ENCODE results near the gene C1orf21.

The C1orf21 gene

GRCh38 chr1:184624626-184625025 is 237.8 kb downstream of the C1orf21 start:
- H3K27ac ChIP-seq (ENCODE audit: low read depth in 2 of 2, low read length in 2 of 2) = no peak overlapping the region
- no peak overlapping the region for H3K9ac ChIP-seq (ENCODE audit: low read depth in 1 of 2, low read length in 2 of 2)
- no peak overlapping the region for H3K4me3 ChIP-seq (ENCODE audit: low read length in 2 of 2)
- peaks cover 0 to 3% of the 10 kb centered on the region in 2 donors for H3K36me3 ChIP-seq (ENCODE audit: control insufficient read depth in 2 of 2, insufficient read depth in 2 of 2, low read length in 2 of 2)
- no peaks in the 10 kb centered on the region for H3K27me3 ChIP-seq (ENCODE audit: control insufficient read depth in 2 of 2, insufficient read depth in 2 of 2, low read length in 2 of 2)
- peaks cover 6 to 32% of the 10 kb centered on the region in 2 donors for H3K4me1 ChIP-seq (ENCODE audit: control insufficient read depth in 2 of 2, insufficient read depth in 2 of 2, low read length in 2 of 2)
- no peaks in the 10 kb centered on the region for H3K9me3 ChIP-seq (ENCODE audit: control insufficient read depth in 2 of 2, low read length in 2 of 2)

- Histone ChIP-seq H3K9me3 (ENCODE audit: control insufficient read depth in 2 of 2, low read length in 2 of 2) (no peaks in the 10 kb centered on the region), H3K27ac (ENCODE audit: low read depth in 2 of 2, low read length in 2 of 2) (no peak overlapping the region), H3K4me1 (ENCODE audit: control insufficient read depth in 2 of 2, insufficient read depth in 2 of 2, low read length in 2 of 2) (peaks cover 6 to 32% of the 10 kb centered on the region in 2 donors), H3K36me3 (ENCODE audit: control insufficient read depth in 2 of 2, insufficient read depth in 2 of 2, low read length in 2 of 2) (peaks cover 0 to 3% of the 10 kb centered on the region in 2 donors), H3K27me3 (ENCODE audit: control insufficient read depth in 2 of 2, insufficient read depth in 2 of 2, low read length in 2 of 2) (no peaks in the 10 kb centered on the region), H3K4me3 (ENCODE audit: low read length in 2 of 2) (no peak overlapping the region), H3K9ac (ENCODE audit: low read depth in 1 of 2, low read length in 2 of 2) (no peak overlapping the region)
These were observed 238.4 kb downstream of the C1orf21 start for GRCh38 chr1:184625271-184625670.

GRCh38 chr1:184626076-184627006 is 239.5 kb downstream of the C1orf21 start:
- H3K4me3 ChIP-seq (ENCODE audit: low read length in 2 of 2) = no peak overlapping the region
- H3K9ac ChIP-seq (ENCODE audit: low read depth in 1 of 2, low read length in 2 of 2) = peak overlapping the region in 1 of 2 donors; percentile 6
- H3K4me1 ChIP-seq (ENCODE audit: control insufficient read depth in 2 of 2, insufficient read depth in 2 of 2, low read length in 2 of 2) = peaks cover 6 to 32% of the 10 kb centered on the region in 2 donors
- no peaks in the 10 kb centered on the region for H3K27me3 ChIP-seq (ENCODE audit: control insufficient read depth in 2 of 2, insufficient read depth in 2 of 2, low read length in 2 of 2)
- H3K36me3 ChIP-seq (ENCODE audit: control insufficient read depth in 2 of 2, insufficient read depth in 2 of 2, low read length in 2 of 2) = peaks cover 0 to 3% of the 10 kb centered on the region in 2 donors
- no peaks in the 10 kb centered on the region for H3K9me3 ChIP-seq (ENCODE audit: control insufficient read depth in 2 of 2, low read length in 2 of 2)
- peak overlapping the region; percentile 6 to 16 for H3K27ac ChIP-seq (ENCODE audit: low read depth in 2 of 2, low read length in 2 of 2)

GRCh38 chr1:184627007-184627341 is 240.1 kb downstream of the C1orf21 start:
- H3K36me3 ChIP-seq (ENCODE audit: control insufficient read depth in 2 of 2, insufficient read depth in 2 of 2, low read length in 2 of 2) = peaks cover 0 to 3% of the 10 kb centered on the region in 2 donors
- no peak overlapping the region for H3K4me3 ChIP-seq (ENCODE audit: low read length in 2 of 2)
- H3K27ac ChIP-seq (ENCODE audit: low read depth in 2 of 2, low read length in 2 of 2) = peak overlapping the region in 1 of 2 donors; percentile 16
- no peaks in the 10 kb centered on the region for H3K9me3 ChIP-seq (ENCODE audit: control insufficient read depth in 2 of 2, low read length in 2 of 2)
- H3K9ac ChIP-seq (ENCODE audit: low read depth in 1 of 2, low read length in 2 of 2) = no peak overlapping the region
- peaks cover 6 to 28% of the 10 kb centered on the region in 2 donors for H3K4me1 ChIP-seq (ENCODE audit: control insufficient read depth in 2 of 2, insufficient read depth in 2 of 2, low read length in 2 of 2)
- H3K27me3 ChIP-seq (ENCODE audit: control insufficient read depth in 2 of 2, insufficient read depth in 2 of 2, low read length in 2 of 2) = no peaks in the 10 kb centered on the region

- Histone ChIP-seq H3K9ac (ENCODE audit: low read depth in 1 of 2, low read length in 2 of 2) (no peak overlapping the region), H3K9me3 (ENCODE audit: control insufficient read depth in 2 of 2, low read length in 2 of 2) (no peaks in the 10 kb centered on the region), H3K27me3 (ENCODE audit: control insufficient read depth in 2 of 2, insufficient read depth in 2 of 2, low read length in 2 of 2) (no peaks in the 10 kb centered on the region), H3K36me3 (ENCODE audit: control insufficient read depth in 2 of 2, insufficient read depth in 2 of 2, low read length in 2 of 2) (peaks cover 0 to 3% of the 10 kb centered on the region in 2 donors), H3K4me1 (ENCODE audit: control insufficient read depth in 2 of 2, insufficient read depth in 2 of 2, low read length in 2 of 2) (peaks cover 0 to 8% of the 10 kb centered on the region in 2 donors), H3K4me3 (ENCODE audit: low read length in 2 of 2) (no peak overlapping the region), H3K27ac (ENCODE audit: low read depth in 2 of 2, low read length in 2 of 2) (peak overlapping the region; percentile 64 to 68)
These were observed 242.4 kb downstream of the C1orf21 start for GRCh38 chr1:184629266-184629665.

GRCh38 chr1:184630679-184631060 is 243.8 kb downstream of the C1orf21 start:
- peaks cover 0 to 8% of the 10 kb centered on the region in 2 donors for H3K4me1 ChIP-seq (ENCODE audit: control insufficient read depth in 2 of 2, insufficient read depth in 2 of 2, low read length in 2 of 2)
- H3K27ac ChIP-seq (ENCODE audit: low read depth in 2 of 2, low read length in 2 of 2) = peak overlapping the region; percentile 64 to 68
- H3K36me3 ChIP-seq (ENCODE audit: control insufficient read depth in 2 of 2, insufficient read depth in 2 of 2, low read length in 2 of 2) = peaks cover 0 to 3% of the 10 kb centered on the region in 2 donors
- H3K4me3 ChIP-seq (ENCODE audit: low read length in 2 of 2) = no peak overlapping the region
- H3K9ac ChIP-seq (ENCODE audit: low read depth in 1 of 2, low read length in 2 of 2) = no peak overlapping the region
- H3K9me3 ChIP-seq (ENCODE audit: control insufficient read depth in 2 of 2, low read length in 2 of 2) = no peaks in the 10 kb centered on the region
- H3K27me3 ChIP-seq (ENCODE audit: control insufficient read depth in 2 of 2, insufficient read depth in 2 of 2, low read length in 2 of 2) = no peaks in the 10 kb centered on the region

GRCh38 chr1:184632415-184633175 is 245.8 kb downstream of the C1orf21 start:
- no peaks in the 10 kb centered on the region for H3K4me1 ChIP-seq (ENCODE audit: control insufficient read depth in 2 of 2, insufficient read depth in 2 of 2, low read length in 2 of 2)
- H3K27me3 ChIP-seq (ENCODE audit: control insufficient read depth in 2 of 2, insufficient read depth in 2 of 2, low read length in 2 of 2) = no peaks in the 10 kb centered on the region
- H3K27ac ChIP-seq (ENCODE audit: low read depth in 2 of 2, low read length in 2 of 2) = no peak overlapping the region
- peaks cover 0 to 3% of the 10 kb centered on the region in 2 donors for H3K36me3 ChIP-seq (ENCODE audit: control insufficient read depth in 2 of 2, insufficient read depth in 2 of 2, low read length in 2 of 2)
- H3K4me3 ChIP-seq (ENCODE audit: low read length in 2 of 2) = no peak overlapping the region
- H3K9me3 ChIP-seq (ENCODE audit: control insufficient read depth in 2 of 2, low read length in 2 of 2) = no peaks in the 10 kb centered on the region
- H3K9ac ChIP-seq (ENCODE audit: low read depth in 1 of 2, low read length in 2 of 2) = no peak overlapping the region

- no peak overlapping the region for H3K9ac ChIP-seq (ENCODE audit: low read depth in 1 of 2, low read length in 2 of 2)
- no peaks in the 10 kb centered on the region for H3K4me1 ChIP-seq (ENCODE audit: control insufficient read depth in 2 of 2, insufficient read depth in 2 of 2, low read length in 2 of 2)
- no peaks in the 10 kb centered on the region for H3K27me3 ChIP-seq (ENCODE audit: control insufficient read depth in 2 of 2, insufficient read depth in 2 of 2, low read length in 2 of 2)
- peak overlapping the region in 1 of 2 donors; percentile 8 for H3K27ac ChIP-seq (ENCODE audit: low read depth in 2 of 2, low read length in 2 of 2)
- H3K9me3 ChIP-seq (ENCODE audit: control insufficient read depth in 2 of 2, low read length in 2 of 2) = no peaks in the 10 kb centered on the region
- H3K36me3 ChIP-seq (ENCODE audit: control insufficient read depth in 2 of 2, insufficient read depth in 2 of 2, low read length in 2 of 2) = peaks cover 0 to 3% of the 10 kb centered on the region in 2 donors
- H3K4me3 ChIP-seq (ENCODE audit: low read length in 2 of 2) = no peak overlapping the region
These were observed 247.0 kb downstream of the C1orf21 start for GRCh38 chr1:184633785-184634184.

GRCh38 chr1:184634296-184634695 is 247.5 kb downstream of the C1orf21 start:
- H3K27ac ChIP-seq (ENCODE audit: low read depth in 2 of 2, low read length in 2 of 2) = peak overlapping the region in 1 of 2 donors; percentile 8

More at GRCh38 chr1:184634296-184634695, 247.5 kb downstream of the C1orf21 start:
- no peak overlapping the region for H3K9ac ChIP-seq (ENCODE audit: low read depth in 1 of 2, low read length in 2 of 2)
- no peaks in the 10 kb centered on the region for H3K36me3 ChIP-seq (ENCODE audit: control insufficient read depth in 2 of 2, insufficient read depth in 2 of 2, low read length in 2 of 2)
- no peaks in the 10 kb centered on the region for H3K9me3 ChIP-seq (ENCODE audit: control insufficient read depth in 2 of 2, low read length in 2 of 2)
- no peak overlapping the region for H3K4me3 ChIP-seq (ENCODE audit: low read length in 2 of 2)
- no peaks in the 10 kb centered on the region for H3K27me3 ChIP-seq (ENCODE audit: control insufficient read depth in 2 of 2, insufficient read depth in 2 of 2, low read length in 2 of 2)
- no peaks in the 10 kb centered on the region for H3K4me1 ChIP-seq (ENCODE audit: control insufficient read depth in 2 of 2, insufficient read depth in 2 of 2, low read length in 2 of 2)

Measured in mucosa of rectum (tissue), 2 donors.